HG03571 (cell line): ENCODE measurements around the gene HLA-DRA.

Experiments used
- ATAC-seq: cut with Tn5 transposase; IDR thresholded peaks from one replicate; pipeline ENCODE4 v1.9.1; 2021; ENCODE audit not compliant: unreplicated experiment

HLA-DRA gene

GRCh38 chr6:32439602-32440214, at the start of gene HLA-DRA:
Gene HLA-DRA, plus strand, starts transcription at chr6:32439887. Its CDS starts 64 bp downstream, at chr6:32439951.
- ATAC-seq: peak; percentile 66

- ATAC-seq: no peak
Measured at GRCh38 chr6:32391505-32391904, 48.2 kb upstream of the HLA-DRA start.

- ATAC-seq: no peak
Measured at GRCh38 chr6:32393665-32394420, 45.8 kb upstream of the HLA-DRA start.

GRCh38 chr6:32396028-32396427, 43.7 kb upstream of the HLA-DRA start:
- no peak for ATAC-seq

GRCh38 chr6:32397252-32397920, 42.3 kb upstream of the HLA-DRA start:
- no peak for ATAC-seq

GRCh38 chr6:32401284-32401963, 38.3 kb upstream of the HLA-DRA start:
- ATAC-seq: no peak

- no peak for ATAC-seq
Measured at GRCh38 chr6:32402812-32403211, 36.9 kb upstream of the HLA-DRA start.

GRCh38 chr6:32405656-32406055, 34.0 kb upstream of the HLA-DRA start:
- no peak for ATAC-seq

GRCh38 chr6:32406197-32406596, 33.5 kb upstream of the HLA-DRA start:
- ATAC-seq: no peak

GRCh38 chr6:32406857-32407256, 32.8 kb upstream of the HLA-DRA start, which contains the start of gene BTNL2:
Gene BTNL2, minus strand, starts transcription at chr6:32407181. Its CDS starts 58 bp downstream, at chr6:32407123.
- ATAC-seq: no peak

- no peak for ATAC-seq
Measured at GRCh38 chr6:32410906-32411305, 28.8 kb upstream of the HLA-DRA start.

- no peak for ATAC-seq
Measured at GRCh38 chr6:32411566-32412327, 27.9 kb upstream of the HLA-DRA start.

GRCh38 chr6:32413427-32414047, 26.1 kb upstream of the HLA-DRA start:
- no peak for ATAC-seq

- ATAC-seq: no peak
Measured at GRCh38 chr6:32415521-32416019, 24.1 kb upstream of the HLA-DRA start.

GRCh38 chr6:32416036-32416435, 23.7 kb upstream of the HLA-DRA start:
- no peak for ATAC-seq

GRCh38 chr6:32424589-32425300, 14.9 kb upstream of the HLA-DRA start:
- no peak for ATAC-seq

GRCh38 chr6:32426338-32426737, 13.3 kb upstream of the HLA-DRA start:
- no peak for ATAC-seq

- ATAC-seq: no peak
Measured at GRCh38 chr6:32427218-32427617, 12.5 kb upstream of the HLA-DRA start.

GRCh38 chr6:32427934-32428474, 11.7 kb upstream of the HLA-DRA start:
- no peak for ATAC-seq
